GM18520 (cell line): ENCODE measurements around the gene NME8.
A peak's percentile ranks its signal among the peaks of the same experiment; 100 is the strongest.
"Not testable (repeated sequence)": the region's sequence is repeated elsewhere in the genome, so short reads cannot be mapped to it uniquely, and the experiment has no call there.

Source experiments
- ATAC-seq: cut with Tn5 transposase; IDR thresholded peaks from one replicate; pipeline ENCODE4 v1.9.1; 2021; ENCODE audit not compliant: unreplicated experiment

Gene NME8, protein sequence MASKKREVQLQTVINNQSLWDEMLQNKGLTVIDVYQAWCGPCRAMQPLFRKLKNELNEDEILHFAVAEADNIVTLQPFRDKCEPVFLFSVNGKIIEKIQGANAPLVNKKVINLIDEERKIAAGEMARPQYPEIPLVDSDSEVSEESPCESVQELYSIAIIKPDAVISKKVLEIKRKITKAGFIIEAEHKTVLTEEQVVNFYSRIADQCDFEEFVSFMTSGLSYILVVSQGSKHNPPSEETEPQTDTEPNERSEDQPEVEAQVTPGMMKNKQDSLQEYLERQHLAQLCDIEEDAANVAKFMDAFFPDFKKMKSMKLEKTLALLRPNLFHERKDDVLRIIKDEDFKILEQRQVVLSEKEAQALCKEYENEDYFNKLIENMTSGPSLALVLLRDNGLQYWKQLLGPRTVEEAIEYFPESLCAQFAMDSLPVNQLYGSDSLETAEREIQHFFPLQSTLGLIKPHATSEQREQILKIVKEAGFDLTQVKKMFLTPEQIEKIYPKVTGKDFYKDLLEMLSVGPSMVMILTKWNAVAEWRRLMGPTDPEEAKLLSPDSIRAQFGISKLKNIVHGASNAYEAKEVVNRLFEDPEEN

DNA sequence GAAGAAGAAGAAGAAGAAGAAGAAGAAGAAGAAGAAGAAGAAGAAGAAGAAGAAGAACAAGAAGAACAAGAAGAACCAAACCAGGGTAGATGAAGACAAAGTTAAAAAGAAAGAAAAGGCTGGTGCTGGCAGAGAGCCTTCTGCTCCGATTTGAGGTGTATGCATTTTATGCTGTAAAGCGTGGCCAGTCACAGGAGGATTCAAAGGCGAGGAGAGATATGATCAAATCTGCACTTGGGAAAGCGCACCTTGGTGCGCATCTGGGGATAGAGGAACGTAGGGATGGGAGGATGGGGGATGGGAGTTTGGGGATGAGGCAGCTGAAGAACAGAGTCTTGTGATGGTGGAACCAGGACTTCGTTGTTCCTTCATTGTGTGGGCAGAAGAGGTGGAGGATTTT, at the start of gene NME8:
NME8 (plus strand) TSS at position 301 of the 400 bp plus-strand sequence. CDS start 1,670 bp downstream, outside the sequence.
- no peak for ATAC-seq

DNA sequence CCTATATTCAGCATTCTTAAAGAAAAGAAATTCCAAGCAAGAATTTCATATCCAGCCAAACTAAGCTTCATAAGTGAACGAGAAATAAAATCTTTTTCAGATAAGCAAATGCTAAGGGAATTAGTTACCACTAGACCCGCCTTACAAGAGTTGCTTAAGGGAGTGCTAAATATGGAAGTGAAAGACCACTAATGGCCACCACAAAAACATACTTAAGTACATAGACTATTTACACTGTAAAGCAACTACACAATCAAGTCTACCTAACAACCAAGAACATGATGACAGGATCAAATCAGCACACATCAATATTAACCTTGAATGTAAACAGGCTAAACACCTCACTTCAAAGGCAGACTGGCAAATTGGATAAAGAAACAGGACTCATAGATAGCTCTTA, 42.2 kb upstream of the NME8 start:
- ATAC-seq: no peak

DNA sequence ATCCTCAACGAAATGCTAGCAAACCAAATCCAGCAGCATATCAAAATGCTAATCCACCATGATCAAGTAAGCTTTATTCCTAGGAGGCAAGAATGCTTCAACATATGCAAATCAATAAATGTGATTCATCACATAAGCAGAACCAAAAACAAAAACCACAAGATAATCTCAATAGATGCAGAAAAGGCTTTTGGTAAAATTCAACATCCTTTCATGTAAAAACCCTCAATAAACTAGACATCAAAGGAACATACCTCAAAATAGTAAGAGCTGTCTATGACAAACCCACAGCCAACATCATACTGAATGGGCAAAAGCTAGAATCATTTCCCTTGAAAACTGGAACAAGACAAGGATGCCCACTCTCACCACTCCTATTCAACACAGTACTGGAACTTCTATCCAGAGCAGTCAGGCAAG, 36.2 kb upstream of the NME8 start:
- not testable (repeated sequence) for ATAC-seq

DNA sequence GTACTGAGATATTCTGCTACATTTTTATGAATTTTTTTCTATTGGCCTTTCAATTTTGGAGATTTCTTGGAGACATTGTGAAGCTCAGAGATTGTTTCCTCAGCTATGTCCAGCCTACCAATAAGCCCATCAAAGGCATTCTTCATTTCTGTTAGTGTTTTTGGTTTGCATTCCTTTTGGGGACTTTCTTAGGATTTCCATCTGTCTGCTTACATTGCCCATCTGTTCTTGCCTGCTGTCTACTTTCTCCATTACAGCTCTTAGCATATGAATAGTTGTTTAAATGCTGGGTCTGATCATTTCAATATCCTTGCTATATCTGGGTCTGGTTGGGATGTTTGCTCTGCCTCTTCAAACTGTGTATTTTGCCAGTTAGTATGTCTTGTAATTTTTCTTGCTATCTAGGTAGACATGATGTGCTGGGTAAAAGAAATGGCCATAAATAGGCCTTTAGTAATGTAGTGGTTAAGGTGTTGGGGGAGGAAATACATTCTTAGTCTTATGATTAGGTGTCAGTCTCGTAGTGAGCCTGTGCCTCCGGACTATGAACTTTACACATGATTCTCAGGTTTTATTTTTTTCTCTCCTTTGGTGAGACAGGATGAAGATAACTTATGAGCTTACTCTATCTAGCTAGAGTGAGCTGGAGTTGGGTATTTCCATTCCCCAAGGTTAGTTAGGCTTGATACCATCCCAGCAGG, 32.6 kb upstream of the NME8 start:
- ATAC-seq: peak; percentile 87

DNA sequence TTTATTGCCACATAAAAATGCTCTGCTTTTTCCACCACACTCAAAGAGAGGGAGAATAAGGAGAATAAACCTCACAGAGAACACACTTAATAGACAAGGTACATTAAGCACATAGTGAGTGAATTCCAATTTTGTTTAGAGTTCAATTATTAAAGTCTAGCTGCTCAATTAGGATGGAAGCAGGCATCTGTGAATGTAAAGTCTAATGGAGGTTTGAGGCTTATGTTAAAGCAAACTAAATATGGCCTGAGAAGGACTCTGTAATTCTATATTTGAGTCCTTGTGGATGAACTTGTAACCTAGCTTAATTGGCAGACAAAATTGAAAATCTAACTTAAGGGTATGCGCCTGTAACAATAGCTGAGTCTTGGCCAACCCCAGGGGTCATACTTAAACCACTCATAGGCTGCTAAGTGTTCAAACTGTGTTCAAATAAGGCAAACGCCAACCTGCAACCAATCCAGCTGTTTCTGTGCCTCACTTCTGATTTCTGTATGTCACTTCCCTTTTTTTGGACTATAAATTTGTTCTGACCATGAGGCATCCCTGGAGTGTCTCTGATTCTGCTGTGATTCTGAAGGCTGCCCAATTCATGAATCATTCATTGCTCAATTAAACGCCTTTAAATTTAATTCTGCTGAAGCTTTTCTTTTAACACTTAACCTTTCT, 31.3 kb upstream of the NME8 start:
- ATAC-seq: no peak

DNA sequence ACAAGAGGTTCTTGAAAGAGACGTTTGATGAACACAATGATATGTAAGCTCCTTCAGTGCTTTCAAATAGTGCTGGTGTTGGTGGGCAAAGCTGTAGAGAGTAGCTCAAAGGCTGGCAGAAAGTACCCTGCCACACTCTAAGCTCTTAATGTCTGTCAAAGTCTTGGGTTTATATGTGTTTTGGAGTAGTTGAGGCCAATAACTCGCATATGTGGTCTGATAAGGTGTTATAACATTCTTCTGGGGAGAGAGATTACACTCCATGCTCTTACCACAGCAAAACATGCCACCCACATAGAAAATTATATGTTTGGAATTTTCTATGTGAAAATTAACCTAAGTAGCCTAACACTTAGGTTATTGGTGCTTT, 30.8 kb upstream of the NME8 start:
- ATAC-seq: no peak

DNA sequence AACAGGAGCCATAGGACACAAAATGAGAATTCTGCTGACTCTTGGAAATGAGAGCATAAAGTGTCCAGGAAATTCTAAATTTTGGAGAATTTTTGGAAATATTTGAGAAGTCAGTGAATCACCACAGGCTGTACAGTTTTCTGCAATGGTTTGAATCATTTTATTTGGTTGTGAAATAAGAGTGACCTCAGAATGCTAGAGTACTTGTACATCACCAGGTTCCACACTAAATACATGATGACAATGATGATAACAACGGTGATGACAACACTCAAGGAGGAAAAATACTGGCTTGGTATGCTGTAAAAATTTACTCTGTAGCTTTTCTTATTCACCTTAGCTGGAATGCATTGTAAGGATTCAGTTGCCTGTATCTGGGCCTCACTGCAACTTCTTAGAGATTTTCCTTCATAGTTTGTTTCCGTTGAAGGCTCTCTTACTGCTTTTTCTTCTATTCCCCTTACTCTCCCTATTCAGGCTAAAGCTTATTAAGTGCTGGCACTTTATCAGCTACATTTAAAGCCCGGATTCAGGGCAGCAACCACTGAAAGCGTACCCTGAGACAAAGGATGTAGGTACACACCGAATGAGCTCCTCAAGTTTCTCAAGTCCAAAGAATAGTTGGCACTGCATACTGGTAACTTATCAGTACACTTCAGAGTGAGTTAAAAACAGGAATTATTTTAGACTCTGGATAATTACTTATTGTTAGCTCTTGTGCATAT, 30.2 kb upstream of the NME8 start:
- ATAC-seq: no peak

DNA sequence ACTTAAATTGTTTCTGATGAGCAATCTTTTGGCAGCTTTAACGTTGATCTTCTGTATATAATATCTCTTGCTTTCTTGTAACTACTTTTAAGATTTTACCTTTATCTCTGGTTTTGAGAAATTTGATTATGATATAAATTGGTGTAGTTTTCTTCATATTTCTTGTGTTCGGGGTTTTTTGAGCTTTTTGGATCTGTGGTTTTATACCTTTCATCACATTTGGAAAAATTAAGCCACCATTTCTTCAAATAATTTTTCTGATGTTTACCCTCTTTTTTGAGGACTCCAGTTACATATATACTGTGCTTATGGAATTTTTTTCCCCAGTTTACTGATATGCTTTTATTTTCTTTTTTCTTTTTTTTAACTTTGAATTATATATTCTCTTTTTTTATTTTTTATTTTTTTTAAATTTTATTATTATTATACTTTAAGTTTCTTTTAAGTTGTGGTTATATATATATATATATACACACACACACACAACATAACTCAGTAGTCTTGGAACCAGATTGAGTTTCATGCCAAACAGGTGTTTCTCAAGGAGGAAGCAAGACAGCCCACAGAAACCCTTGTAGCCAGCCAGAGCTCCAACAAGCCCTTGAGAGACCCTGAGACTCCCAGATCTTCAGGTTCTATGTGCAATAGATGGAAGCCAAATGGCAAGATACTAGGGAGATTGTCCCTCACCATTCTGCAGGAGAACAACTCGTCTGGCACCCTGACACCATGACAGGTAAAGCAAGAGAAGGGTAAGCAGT, 27.5 kb upstream of the NME8 start:
- ATAC-seq: no peak

DNA sequence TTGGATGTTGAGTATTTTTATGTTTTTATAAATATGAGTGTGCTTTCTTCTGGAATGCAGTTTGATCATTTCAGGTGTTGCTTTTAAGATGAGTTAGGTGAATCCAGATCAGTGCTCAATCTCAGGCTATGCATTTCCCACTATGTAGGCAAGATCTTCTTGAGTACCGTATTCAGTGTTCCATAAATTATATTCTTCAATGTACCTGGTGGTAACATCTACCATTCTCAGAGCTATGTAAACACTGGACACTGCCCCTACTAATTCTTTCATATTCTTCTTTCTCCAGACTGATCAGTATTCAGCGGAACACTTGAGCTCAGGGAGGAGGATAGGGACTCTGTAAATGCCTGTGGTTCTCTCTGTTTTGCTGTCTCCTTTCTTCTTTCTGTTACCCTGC, 25.5 kb upstream of the NME8 start:
- ATAC-seq: no peak

DNA sequence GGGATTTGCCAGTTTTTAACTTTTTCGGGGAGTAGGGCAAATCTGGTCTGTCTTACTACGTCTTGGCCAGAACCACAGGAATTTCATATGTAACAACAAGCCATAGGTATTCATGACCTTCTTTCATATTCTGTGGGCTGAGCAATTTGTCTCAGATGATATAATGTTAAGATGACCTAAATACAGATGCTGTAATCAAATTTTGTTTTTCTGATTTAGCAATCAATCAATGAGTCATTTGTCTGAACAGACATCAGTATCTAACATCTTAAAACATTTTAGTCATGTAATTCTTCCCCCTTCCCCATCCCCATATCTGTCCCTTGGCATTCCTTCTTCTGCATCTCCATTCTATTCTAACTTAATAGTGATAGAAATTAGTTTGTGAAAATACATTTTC, 24.8 kb upstream of the NME8 start:
- ATAC-seq: no peak

DNA sequence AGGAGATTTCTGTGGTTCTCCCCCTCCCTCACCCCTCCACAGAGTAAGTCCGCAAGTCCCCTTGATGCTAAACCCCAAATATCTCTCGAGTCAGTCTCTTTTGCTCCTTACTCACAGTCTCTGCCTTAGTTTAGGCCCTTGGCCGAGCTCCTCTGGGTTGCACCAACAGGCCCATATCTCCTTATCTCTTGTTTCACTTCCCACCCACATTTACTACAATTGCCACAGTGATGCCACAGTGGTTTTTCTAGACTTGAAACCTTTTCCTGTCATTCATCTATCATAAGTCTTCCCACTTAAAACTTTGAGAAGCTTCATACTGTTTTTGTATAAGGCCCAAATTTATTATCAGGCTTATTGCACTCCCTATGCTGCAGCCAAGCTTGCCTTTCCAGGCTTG, 23.4 kb upstream of the NME8 start:
- no peak for ATAC-seq

DNA sequence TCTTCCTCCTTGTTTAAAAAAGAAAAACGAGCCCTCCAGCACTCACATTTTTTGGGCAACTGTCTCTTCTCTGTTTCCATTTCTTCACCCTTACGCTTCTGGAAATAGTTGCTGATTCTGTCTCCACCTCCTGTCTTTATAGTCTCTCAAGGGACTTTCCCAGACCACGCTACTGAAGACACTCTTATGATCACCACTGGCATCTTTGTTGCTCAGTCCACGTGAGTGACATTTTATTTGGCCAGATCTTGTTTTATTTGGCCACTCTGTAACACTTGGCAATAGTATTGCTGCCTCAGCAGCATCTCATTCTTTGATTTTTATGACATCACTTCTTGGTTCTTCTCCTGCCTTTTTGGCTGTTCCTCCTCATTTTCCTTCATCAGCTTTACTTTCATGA, 21.6 kb upstream of the NME8 start:
- peak; percentile 53 for ATAC-seq

DNA sequence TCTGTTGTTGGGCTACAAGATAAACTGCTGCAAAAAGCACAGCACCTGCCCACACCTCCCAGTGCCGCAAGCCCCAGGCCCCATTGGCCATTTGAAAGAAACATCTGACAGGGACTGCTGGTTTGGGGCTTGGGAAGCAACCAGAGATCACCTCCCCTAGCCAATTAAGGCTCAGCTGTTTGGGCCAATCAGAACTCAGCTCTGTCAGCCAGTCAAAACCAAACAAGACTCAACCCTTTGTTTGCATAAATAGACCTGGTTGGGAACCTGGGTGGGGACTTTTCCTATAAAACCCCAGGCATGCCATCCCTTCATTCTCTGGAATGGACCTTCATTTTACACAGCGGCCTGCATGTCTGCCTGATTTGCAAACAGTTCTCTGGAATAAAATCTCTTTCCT, 17.2 kb upstream of the NME8 start:
- no peak for ATAC-seq

DNA sequence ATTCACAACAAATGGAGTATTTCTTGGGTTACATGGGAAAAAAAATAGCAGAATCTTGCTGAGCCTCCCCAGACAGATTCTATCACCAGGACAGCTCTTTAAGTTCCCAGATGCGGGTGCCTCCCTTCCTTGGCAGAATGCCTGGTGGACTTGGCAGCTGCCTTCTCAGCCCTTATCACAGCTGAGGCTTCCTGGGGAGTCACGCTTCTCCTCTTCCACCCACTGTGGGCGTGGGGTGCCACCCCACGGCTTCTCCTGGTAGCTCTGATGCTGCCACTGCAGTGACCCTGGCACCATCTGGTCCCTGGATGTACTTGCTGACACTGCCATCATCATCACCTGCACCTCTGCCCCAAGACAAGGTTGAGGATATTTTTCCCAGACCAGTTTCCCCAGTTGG, 16.2 kb upstream of the NME8 start:
- peak; percentile 94 for ATAC-seq

DNA sequence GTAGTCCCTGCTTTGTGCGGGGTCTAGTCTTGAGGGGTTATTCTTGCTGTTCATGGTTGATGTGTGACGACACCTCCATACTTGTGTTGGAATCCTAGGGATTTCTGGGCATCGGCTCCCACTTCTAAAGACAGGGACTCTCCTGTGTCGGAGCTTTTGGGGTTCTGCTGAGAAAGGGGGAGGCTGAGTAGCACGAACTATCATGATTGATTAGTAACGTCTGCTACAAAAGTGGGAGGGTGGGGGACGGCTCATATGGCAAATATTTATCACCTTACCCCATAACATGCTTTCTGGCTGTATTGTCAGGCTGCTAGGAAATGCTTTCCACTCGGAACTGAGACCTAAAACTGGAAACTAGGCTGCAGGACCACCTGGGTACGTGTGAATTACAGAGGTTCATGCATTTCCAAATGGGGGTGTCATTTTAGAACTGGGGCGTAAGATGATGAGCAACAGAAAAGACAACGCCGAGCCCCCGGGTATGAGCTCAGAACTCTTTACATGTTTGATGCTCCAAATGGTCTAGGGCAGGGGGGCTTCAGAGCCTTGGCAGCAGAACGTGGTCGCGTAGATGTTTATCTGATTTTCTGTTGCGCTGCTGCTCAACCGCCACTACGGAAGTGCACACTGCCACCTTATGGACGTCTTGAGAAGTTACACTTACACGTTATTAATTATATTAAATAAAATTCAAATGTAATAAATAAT, 15.1 kb upstream of the NME8 start:
- ATAC-seq: no peak

DNA sequence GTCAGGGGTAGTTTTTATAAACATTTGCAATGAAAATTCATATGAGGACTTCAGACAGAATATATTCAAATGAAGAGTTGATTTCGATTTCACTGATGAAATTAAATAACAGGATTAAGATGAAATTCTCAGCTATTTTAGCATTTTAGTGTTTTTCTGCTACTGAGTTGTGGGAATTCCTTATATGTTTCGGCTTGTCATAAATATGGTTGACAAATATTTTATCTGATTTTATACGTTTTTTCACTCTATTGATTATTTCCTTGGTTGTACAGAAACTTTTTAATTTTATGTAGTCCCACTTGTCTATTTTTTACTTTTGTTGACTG, 14.6 kb upstream of the NME8 start:
- ATAC-seq: no peak

DNA sequence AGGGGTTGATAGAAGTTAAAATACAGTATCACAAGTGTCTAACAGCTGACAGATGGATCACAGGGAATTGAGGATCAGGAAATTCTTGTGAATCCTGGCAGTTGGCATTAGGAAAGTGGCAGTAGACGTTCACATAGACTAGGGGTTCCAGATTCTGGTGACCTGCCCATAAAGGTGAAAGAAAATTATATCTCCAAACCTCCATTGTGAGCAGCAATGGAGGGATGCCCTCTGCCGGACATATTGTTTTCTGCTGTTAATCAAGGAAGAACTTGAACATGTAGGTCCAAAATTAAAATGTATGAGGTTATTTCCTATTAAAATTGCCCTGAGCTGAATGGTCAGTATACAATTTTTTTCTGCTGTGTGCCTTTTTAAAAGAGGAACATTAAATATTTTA, 5.1 kb downstream of the NME8 start:
- ATAC-seq: no peak

DNA sequence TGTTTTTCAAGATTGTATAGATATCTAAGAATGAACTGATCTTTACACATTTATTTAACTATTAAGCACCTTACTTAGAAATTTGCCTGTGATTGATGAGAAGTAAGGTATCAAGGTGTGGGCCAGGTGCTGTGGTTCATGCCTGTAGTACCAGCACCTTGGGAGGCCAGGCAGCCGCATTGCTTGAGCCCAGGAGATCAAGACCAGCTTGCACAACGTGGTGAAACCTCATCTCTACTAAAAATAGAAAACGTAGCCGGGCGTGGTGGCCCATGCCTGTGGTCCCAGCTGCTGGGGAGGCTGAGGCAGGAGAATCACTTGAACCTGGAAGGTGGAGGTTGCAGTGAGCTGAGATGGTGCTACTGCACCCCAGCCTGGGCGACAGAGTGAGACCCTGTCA, 33.7 kb downstream of the NME8 start:
- ATAC-seq: no peak

DNA sequence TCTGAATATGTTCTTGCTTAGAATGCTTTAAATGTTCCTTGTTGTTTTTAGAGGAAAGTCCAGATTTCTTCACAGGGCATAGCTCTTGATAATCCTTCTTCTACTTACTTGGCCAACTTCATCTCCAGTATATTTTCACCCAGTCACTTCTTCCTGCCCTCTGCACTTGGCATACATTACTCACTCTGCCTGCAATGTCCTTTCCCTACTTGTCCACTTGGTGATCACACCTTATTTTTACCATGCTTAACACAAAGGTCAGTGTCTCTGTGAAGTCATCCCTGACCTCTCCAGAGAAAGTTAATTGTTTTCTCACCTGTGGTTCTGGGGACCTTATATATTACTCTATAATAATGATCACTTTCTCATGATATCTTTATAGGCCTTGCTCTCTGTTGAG, 45.0 kb downstream of the NME8 start:
- ATAC-seq: no peak

DNA sequence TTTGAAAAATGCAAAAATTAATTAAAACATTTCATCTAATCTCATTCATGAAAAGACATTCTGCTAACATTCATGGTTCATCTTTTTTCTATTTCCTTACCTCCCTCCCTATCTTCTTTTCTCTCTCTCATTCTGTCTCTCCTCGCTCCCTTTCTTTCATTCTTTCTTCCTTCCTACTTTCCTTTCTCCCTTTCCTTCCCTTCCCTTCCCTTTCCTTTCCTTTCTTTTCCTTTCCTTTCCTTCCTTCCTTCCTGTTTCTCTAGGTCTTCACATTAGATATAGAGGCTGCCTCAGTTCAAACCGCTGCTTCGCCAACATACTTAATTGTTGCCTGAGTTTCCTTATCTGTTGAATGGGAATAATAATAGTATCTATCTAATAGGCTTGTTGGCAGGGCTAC, 46.3 kb downstream of the NME8 start:
- no peak for ATAC-seq
